Measurements from ENCODE around the gene STARD7.

DNA sequence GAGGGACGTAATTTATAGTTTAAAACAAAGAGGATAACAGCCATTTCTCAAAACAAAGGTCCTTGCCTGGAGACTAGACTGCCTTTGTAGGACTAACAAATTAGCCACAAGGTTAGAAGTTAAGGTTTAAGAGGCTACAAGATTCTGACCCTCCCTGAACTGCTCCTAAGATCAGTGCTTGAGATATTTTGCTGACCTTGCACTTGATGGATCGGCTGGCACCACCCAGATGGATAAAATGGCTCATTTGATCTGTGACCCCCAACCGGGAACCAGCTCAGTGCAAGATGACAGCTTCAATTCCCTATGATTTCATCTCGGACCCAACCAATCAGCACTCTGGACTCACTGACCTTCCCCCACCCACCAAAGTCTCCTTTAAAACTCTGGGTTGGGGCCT, 3.7 kb upstream of the STARD7 start:
- TF ChIP-seq, protein P1, sequence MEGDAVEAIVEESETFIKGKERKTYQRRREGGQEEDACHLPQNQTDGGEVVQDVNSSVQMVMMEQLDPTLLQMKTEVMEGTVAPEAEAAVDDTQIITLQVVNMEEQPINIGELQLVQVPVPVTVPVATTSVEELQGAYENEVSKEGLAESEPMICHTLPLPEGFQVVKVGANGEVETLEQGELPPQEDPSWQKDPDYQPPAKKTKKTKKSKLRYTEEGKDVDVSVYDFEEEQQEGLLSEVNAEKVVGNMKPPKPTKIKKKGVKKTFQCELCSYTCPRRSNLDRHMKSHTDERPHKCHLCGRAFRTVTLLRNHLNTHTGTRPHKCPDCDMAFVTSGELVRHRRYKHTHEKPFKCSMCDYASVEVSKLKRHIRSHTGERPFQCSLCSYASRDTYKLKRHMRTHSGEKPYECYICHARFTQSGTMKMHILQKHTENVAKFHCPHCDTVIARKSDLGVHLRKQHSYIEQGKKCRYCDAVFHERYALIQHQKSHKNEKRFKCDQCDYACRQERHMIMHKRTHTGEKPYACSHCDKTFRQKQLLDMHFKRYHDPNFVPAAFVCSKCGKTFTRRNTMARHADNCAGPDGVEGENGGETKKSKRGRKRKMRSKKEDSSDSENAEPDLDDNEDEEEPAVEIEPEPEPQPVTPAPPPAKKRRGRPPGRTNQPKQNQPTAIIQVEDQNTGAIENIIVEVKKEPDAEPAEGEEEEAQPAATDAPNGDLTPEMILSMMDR (IDR thresholded peaks at IDR 0.05) = no peak
- no peak for TF ChIP-seq POLR2A (IDR thresholded peaks at IDR 0.05)

Measured in thyroid gland (tissue), 4 donors.